WTC11 (cell line): ENCODE data around the gene DCST2. TPM values are rescaled to one million over a fixed set of nuclear protein-coding genes. Genes with fewer than 3 reads are reported as not detected.

ENCODE experiments used
- ATAC-seq: fragments of 200-7000 bp; cut with Tn5 transposase; 2 replicates; pipeline ENCODE4 v1.10.0; 2021; ENCODE audit warnings: mild to moderate bottlenecking, moderate library complexity
- CTCF ChIA-PET: fragments of 300-600 bp; sonication (Branson Sonifier 250); formaldehyde crosslinking; loops from one replicate; lab custom pipeline; 2021; ENCODE audit warnings: antibody characterized with exemption; lab: Charles Lee
- POLR2A ChIA-PET: fragments of 350-600 bp; sonication (Branson Sonifier 250); formaldehyde crosslinking; loops from one replicate; lab custom pipeline; 2021; ENCODE audit warnings: antibody characterized with exemption; lab: Charles Lee
- DNase-seq: peaks from one replicate; pipeline ENCODE4 v3.0.0; 2021; ENCODE audit warnings: low spot score
- H3K27ac Mint-ChIP-seq: 2 replicates; pipeline ENCODE4 v1.8.0; 2021; ENCODE audit warnings: mixed read lengths
- H3K27me3 Mint-ChIP-seq: 2 replicates; pipeline ENCODE4 v1.8.0; 2021; ENCODE audit warnings: low read depth, mild to moderate bottlenecking, moderate library complexity, mixed read lengths
- H3K36me3 Mint-ChIP-seq: 2 replicates; pipeline ENCODE4 v1.8.0; 2021; ENCODE audit warnings: mixed read lengths
- H3K4me1 Mint-ChIP-seq: 2 replicates; pipeline ENCODE4 v1.8.0; 2022; ENCODE audit warnings: mixed read lengths
- H3K4me3 Mint-ChIP-seq: 2 replicates; pipeline ENCODE4 v1.8.0; 2021; ENCODE audit warnings: mild to moderate bottlenecking, moderate library complexity, mixed read lengths
- H3K9me3 Mint-ChIP-seq: 2 replicates; pipeline ENCODE4 v1.8.0; 2021; ENCODE audit warnings: mixed read lengths
- ATF1 ChIP-seq: sonication (generic); formaldehyde crosslinking; IDR thresholded peaks from 2 replicates; pipeline ENCODE4 v1.8.1; 2023; ENCODE audit warnings: mild to moderate bottlenecking, moderate library complexity, missing genetic modification reagents
- ETV6 ChIP-seq: sonication (generic); formaldehyde crosslinking; IDR thresholded peaks from 2 replicates; pipeline ENCODE4 v1.8.1; 2022; ENCODE audit warnings: mild to moderate bottlenecking, missing genetic modification reagents
- FOXK1 ChIP-seq: sonication (generic); formaldehyde crosslinking; IDR thresholded peaks from 2 replicates; pipeline ENCODE4 v1.8.0; 2022; ENCODE audit warnings: mild to moderate bottlenecking, moderate library complexity, missing genetic modification reagents
- FOXP1 ChIP-seq: sonication (generic); formaldehyde crosslinking; IDR thresholded peaks from 2 replicates; pipeline ENCODE4 v1.8.0; 2022; ENCODE audit warnings: missing genetic modification reagents, mild to moderate bottlenecking, moderate library complexity, borderline replicate concordance
- GABPB1 ChIP-seq: sonication (generic); formaldehyde crosslinking; IDR thresholded peaks from 2 replicates; pipeline ENCODE4 v1.8.1; 2023; ENCODE audit warnings: mild to moderate bottlenecking, missing genetic modification reagents
- HMGA2 ChIP-seq: fragments of 250-450 bp; sonication (Bioruptor Pico); IDR thresholded peaks from 2 replicates; pipeline ENCODE4 v1.4.0; 2021; ENCODE audit warnings: mild to moderate bottlenecking, moderate library complexity
- SMAD3 ChIP-seq: sonication (generic); formaldehyde crosslinking; IDR thresholded peaks from 2 replicates; pipeline ENCODE4 v1.8.0; 2022; ENCODE audit warnings: missing genetic modification reagents, mild to moderate bottlenecking, borderline replicate concordance
- SOX15 ChIP-seq: fragments of 250-450 bp; sonication (Bioruptor Pico); IDR thresholded peaks from 2 replicates; pipeline ENCODE4 v1.9.0; 2021; ENCODE audit warnings: mild to moderate bottlenecking
- SP1 ChIP-seq: sonication (generic); formaldehyde crosslinking; conservative IDR thresholded peaks from 2 replicates; pipeline ENCODE4 v1.8.1; 2022; ENCODE audit warnings: missing genetic modification reagents
- TEAD4 ChIP-seq: sonication (generic); formaldehyde crosslinking; IDR thresholded peaks from 2 replicates; pipeline ENCODE4 v1.8.0; 2022; ENCODE audit warnings: mild to moderate bottlenecking, missing genetic modification reagents
- total RNA-seq: library from RNA; stranded (reverse); gene quantifications from 3 replicates; pipeline ENCODE4 v1.2.3, GENCODE V29; 2021
- TF ChIP-seq, protein P1 (sequence below): fragments of 250-450 bp; sonication (Bioruptor Pico); IDR thresholded peaks from 2 replicates; pipeline ENCODE4 v1.8.0; 2021; ENCODE audit warnings: mild to moderate bottlenecking
- TF ChIP-seq, protein P2 (sequence below): fragments of 250-450 bp; sonication (Bioruptor Pico); conservative IDR thresholded peaks from 2 replicates; pipeline ENCODE4 v1.9.0; 2021; ENCODE audit warnings: mild to moderate bottlenecking
- TF ChIP-seq, protein P3 (sequence below): sonication (generic); formaldehyde crosslinking; IDR thresholded peaks from 2 replicates; pipeline ENCODE4 v1.8.0; 2022; ENCODE audit warnings: mild to moderate bottlenecking, missing genetic modification reagents
- TF ChIP-seq, protein P4 (sequence below): sonication (generic); formaldehyde crosslinking; IDR thresholded peaks from 2 replicates; pipeline ENCODE4 v1.8.0; 2022; ENCODE audit warnings: mild to moderate bottlenecking, missing genetic modification reagents
- TF ChIP-seq, protein P5 (sequence below): fragments of 250-450 bp; sonication (Bioruptor Pico); IDR thresholded peaks from 2 replicates; pipeline ENCODE4 v1.9.0; 2021; ENCODE audit warnings: moderate library complexity, mild to moderate bottlenecking, inconsistent platforms, borderline replicate concordance
- TF ChIP-seq, protein P6 (sequence below): sonication (generic); formaldehyde crosslinking; IDR thresholded peaks from 2 replicates; pipeline ENCODE4 v1.8.1; 2022; ENCODE audit warnings: mild to moderate bottlenecking, missing genetic modification reagents, moderate library complexity, borderline replicate concordance
- TF ChIP-seq, protein P7 (sequence below): sonication (generic); formaldehyde crosslinking; IDR thresholded peaks from 2 replicates; pipeline ENCODE4 v1.8.1; 2023; ENCODE audit warnings: mild to moderate bottlenecking, missing genetic modification reagents, borderline replicate concordance

The DCST2 gene
- total RNA-seq, 1 experiment from 2014 or later: 0.83 TPM

DNA sequence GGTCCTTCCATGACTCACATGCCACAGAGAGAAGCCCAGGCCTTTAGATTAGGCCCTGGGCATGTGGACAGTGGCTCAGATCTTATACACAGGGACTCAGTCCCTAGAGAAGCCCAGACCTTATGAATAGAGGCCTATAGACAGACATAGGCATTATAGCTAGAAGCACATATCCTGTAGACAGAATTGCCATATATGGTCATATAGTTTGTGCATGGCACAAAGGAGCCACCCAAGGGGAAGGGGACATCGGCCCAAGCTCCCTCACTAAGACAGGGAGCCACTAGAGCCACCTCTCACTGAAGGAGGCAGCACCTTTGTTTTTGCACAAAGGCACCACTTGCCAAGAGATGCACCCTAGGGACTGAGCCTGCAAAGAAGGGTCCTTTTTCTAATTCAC is 42.8 kb upstream of the DCST2 start (continued):
- TF ChIP-seq, protein P1, sequence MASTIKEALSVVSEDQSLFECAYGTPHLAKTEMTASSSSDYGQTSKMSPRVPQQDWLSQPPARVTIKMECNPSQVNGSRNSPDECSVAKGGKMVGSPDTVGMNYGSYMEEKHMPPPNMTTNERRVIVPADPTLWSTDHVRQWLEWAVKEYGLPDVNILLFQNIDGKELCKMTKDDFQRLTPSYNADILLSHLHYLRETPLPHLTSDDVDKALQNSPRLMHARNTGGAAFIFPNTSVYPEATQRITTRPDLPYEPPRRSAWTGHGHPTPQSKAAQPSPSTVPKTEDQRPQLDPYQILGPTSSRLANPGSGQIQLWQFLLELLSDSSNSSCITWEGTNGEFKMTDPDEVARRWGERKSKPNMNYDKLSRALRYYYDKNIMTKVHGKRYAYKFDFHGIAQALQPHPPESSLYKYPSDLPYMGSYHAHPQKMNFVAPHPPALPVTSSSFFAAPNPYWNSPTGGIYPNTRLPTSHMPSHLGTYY: no peak
- no peak for TF ChIP-seq SMAD3 (CRISPR knock-in tag)
- TF ChIP-seq, protein P2, sequence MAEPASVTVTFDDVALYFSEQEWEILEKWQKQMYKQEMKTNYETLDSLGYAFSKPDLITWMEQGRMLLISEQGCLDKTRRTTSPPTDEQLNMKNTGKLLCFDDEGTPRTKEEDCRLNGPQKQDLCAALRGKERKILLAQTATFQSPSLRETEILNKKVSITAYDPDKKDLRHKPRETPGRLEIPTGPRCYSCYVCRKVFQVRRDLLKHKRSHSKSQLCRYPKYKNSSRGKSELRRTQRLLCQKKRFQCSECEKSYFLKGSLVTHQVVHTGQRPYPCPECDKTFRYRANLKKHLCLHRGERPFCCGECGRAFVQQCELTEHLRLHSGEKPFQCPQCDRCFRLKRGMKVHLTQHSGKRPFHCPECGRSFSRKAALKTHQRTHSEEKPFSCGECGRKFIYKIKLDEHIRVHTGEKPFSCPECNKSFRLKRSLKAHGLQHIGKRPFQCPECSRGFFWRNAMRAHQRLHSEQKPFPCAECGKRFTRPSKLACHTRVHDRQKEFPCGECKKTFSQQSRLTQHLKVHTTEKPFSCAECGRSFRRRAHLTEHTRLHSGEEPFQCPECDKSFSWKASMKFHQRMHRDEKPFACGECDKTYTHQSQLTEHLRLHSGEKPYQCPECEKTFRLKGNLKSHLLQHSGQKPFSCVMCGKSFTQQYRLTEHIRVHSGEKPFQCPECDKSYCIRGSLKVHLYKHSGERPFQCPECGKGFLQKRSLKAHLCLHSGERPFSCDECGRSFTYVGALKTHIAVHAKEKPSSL (CRISPR knock-in tag): no peak
- TF ChIP-seq, protein P3, sequence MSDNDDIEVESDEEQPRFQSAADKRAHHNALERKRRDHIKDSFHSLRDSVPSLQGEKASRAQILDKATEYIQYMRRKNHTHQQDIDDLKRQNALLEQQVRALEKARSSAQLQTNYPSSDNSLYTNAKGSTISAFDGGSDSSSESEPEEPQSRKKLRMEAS (CRISPR knock-in tag): no peak
- TF ChIP-seq, protein P4, sequence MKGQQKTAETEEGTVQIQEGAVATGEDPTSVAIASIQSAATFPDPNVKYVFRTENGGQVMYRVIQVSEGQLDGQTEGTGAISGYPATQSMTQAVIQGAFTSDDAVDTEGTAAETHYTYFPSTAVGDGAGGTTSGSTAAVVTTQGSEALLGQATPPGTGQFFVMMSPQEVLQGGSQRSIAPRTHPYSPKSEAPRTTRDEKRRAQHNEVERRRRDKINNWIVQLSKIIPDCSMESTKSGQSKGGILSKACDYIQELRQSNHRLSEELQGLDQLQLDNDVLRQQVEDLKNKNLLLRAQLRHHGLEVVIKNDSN (CRISPR knock-in tag): no peak

DNA sequence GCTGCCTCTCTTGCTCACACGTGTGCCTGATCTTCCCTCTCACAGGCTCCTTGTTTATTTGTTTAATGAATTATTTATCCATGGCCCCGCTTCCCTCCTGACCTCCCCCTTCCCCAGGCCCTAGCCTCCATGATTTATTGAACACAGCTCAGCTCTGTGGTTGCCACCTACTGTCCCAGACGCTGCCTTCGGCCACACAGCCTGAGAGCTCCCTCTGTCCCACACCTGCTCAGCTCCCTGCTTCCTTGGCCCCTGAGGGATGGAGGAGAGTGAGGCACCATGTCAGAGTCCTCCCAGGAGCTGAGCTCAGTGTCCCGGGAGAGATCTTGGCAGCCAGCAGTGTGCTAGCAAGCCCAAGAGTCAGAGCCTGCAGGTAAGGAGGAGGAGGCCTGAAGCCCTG is 42.0 kb upstream of the DCST2 start:
- H3K27me3 Mint-ChIP-seq: peaks cover 75% of the 10 kb centered on the region

DNA sequence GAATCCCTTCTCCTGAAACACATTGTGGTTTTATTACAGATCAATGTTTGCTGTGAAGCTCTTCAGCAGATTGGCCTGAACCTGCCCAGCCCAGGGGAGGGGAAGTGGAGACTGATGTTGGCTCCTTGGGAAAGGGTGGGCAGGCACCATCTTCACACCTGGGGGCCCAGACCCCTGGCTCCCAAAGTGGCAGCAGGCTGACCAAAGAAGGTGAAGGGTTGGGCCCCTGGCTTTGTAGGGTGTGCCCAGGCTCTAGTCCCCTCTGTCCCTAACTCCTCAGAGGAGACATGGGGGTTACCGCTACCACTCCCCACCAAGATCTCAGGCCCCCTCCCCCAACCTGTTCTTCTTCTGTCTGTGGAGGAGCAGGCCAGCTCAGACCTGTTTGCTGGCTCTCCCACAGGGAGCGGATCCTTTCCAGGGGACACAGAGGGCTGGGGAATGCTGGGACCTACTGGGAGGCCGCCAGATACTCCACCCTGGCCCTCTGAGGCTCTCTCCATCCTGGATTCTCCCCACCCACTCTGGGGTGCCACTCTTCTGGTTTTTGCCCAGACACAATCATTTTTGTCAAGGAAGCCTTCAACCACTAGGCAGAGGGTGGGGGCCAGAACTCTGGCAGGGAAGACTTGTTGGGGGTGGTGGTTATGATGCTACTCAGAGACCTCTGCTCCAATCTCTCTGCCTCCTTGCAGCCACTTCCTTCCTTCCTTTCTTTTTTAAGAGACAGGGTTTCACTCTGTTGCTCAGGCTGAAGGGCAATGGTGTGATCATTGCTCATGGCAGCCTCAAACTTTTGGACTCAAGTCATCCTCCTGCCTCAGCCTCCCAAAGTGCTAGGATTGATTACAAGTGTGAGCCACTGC is 40.0 kb upstream of the DCST2 start:
- Mint-ChIP-seq H3K27me3 (peaks cover 56% of the 10 kb centered on the region), H3K9me3 (no peaks in the 10 kb centered on the region), H3K4me3 (no peak overlapping the region), H3K4me1 (peaks cover 38% of the 10 kb centered on the region), H3K27ac (no peak overlapping the region), H3K36me3 (peaks cover 3% of the 10 kb centered on the region)
- DNase-seq: no peak
- ChIA-PET POLR2A (no interaction called here), CTCF (interaction anchor here (4.8 kb wide), 1 partner anchor 12 kb away, joined by 62 read pairs; no protein-coding TSS in a partner anchor)
- no peak for ATAC-seq
- TF ChIP-seq GABPB1 (CRISPR knock-in tag) (no peak), ATF1 (no peak), FOXP1 (no peak), SOX15 (CRISPR knock-in tag) (no peak), SP1 (CRISPR knock-in tag) (no peak), ETV6 (CRISPR knock-in tag) (no peak), FOXK1 (CRISPR knock-in tag) (no peak)
- TF ChIP-seq, protein P5, sequence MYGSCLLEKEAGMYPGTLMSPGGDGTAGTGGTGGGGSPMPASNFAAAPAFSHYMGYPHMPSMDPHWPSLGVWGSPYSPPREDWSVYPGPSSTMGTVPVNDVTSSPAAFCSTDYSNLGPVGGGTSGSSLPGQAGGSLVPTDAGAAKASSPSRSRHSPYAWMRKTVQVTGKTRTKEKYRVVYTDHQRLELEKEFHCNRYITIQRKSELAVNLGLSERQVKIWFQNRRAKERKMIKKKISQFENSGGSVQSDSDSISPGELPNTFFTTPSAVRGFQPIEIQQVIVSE: no peak
- TF ChIP-seq, protein P2 (CRISPR knock-in tag): no peak

More for the DNA sequence above, 42.0 kb upstream of the DCST2 start:
- ChIA-PET CTCF (interaction anchor here (0.6 to 7.7 kb wide), 10 partner anchors 10 to 319 kb away, joined by 3 to 109 read pairs (median 4); partner anchors contain the start of genes ADAM15, EFNA4 and KRTCAP2), POLR2A (no interaction called here)
- Mint-ChIP-seq H3K9me3 (no peaks in the 10 kb centered on the region), H3K36me3 (no peaks in the 10 kb centered on the region), H3K4me1 (peaks cover 34% of the 10 kb centered on the region), H3K27ac (no peak overlapping the region), H3K4me3 (no peak overlapping the region)
- DNase-seq (no peak), ATAC-seq (no peak)
- TF ChIP-seq TEAD4 (no peak), GABPB1 (CRISPR knock-in tag) (no peak), HMGA2 (CRISPR knock-in tag) (no peak)
- TF ChIP-seq, protein P6, sequence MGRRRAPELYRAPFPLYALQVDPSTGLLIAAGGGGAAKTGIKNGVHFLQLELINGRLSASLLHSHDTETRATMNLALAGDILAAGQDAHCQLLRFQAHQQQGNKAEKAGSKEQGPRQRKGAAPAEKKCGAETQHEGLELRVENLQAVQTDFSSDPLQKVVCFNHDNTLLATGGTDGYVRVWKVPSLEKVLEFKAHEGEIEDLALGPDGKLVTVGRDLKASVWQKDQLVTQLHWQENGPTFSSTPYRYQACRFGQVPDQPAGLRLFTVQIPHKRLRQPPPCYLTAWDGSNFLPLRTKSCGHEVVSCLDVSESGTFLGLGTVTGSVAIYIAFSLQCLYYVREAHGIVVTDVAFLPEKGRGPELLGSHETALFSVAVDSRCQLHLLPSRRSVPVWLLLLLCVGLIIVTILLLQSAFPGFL (CRISPR knock-in tag): no peak
- TF ChIP-seq, protein P7, sequence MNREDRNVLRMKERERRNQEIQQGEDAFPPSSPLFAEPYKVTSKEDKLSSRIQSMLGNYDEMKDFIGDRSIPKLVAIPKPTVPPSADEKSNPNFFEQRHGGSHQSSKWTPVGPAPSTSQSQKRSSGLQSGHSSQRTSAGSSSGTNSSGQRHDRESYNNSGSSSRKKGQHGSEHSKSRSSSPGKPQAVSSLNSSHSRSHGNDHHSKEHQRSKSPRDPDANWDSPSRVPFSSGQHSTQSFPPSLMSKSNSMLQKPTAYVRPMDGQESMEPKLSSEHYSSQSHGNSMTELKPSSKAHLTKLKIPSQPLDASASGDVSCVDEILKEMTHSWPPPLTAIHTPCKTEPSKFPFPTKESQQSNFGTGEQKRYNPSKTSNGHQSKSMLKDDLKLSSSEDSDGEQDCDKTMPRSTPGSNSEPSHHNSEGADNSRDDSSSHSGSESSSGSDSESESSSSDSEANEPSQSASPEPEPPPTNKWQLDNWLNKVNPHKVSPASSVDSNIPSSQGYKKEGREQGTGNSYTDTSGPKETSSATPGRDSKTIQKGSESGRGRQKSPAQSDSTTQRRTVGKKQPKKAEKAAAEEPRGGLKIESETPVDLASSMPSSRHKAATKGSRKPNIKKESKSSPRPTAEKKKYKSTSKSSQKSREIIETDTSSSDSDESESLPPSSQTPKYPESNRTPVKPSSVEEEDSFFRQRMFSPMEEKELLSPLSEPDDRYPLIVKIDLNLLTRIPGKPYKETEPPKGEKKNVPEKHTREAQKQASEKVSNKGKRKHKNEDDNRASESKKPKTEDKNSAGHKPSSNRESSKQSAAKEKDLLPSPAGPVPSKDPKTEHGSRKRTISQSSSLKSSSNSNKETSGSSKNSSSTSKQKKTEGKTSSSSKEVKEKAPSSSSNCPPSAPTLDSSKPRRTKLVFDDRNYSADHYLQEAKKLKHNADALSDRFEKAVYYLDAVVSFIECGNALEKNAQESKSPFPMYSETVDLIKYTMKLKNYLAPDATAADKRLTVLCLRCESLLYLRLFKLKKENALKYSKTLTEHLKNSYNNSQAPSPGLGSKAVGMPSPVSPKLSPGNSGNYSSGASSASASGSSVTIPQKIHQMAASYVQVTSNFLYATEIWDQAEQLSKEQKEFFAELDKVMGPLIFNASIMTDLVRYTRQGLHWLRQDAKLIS: no peak
